Uterus (tissue), 4 donors: ENCODE results near the gene PIGH. TPM values are rescaled to one million over a fixed set of nuclear protein-coding genes. Genes with fewer than 3 reads are reported as not detected.

Source experiments
- DNase-seq, 2 donors: peaks; one replicate each; pipeline ENCODE4 v3.0.0-alpha.2; 2019 to 2020
- H3K27ac ChIP-seq, 2 donors: fragments of 200-600 bp; sonication (generic); 1 replicate in 1 of 2; 2 replicates in 1 of 2; pipeline ENCODE4 v1.5.1; 2016 to 2018
- H3K27me3 ChIP-seq, 2 donors: fragments of 200-600 bp; sonication (generic); one replicate each; pipeline ENCODE4 v1.5.1; 2018 to 2019; ENCODE audit warnings: control low read depth in 1 of 2
- H3K36me3 ChIP-seq, 2 donors: fragments of 200-600 bp; sonication (generic); one replicate each; pipeline ENCODE4 v1.5.1; 2019; ENCODE audit warnings: control low read depth in 1 of 2
- H3K4me1 ChIP-seq, 2 donors: fragments of 200-600 bp; sonication (generic); one replicate each; pipeline ENCODE4 v1.5.1; 2018 to 2019; ENCODE audit warnings: control low read depth in 1 of 2
- H3K4me3 ChIP-seq, 2 donors: fragments of 200-600 bp; sonication (generic); 1 replicate in 1 of 2; 2 replicates in 1 of 2; pipeline ENCODE4 v1.5.1; 2018 to 2019; ENCODE audit warnings: mild to moderate bottlenecking in 1 of 2
- H3K9me3 ChIP-seq, 2 donors: fragments of 200-600 bp; sonication (generic); one replicate each; pipeline ENCODE4 v1.5.1; 2019; ENCODE audit warnings: control low read depth in 1 of 2
- POLR2A ChIP-seq, 2 donors: fragments of 450-650 bp; IDR thresholded peaks; one replicate each; pipeline ENCODE4 v1.6.1; 2016; ENCODE audit warnings: antibody characterized with exemption in 2 of 2, mild to moderate bottlenecking in 1 of 2, moderate library complexity in 1 of 2
- intact Hi-C: fragments of 100-400 bp; cut with DNase I; formaldehyde crosslinking; loops from one replicate; pipeline ENCODE4 v1.15.1; 2023; ENCODE audit warnings: low total_unique reads
- total RNA-seq, 4 donors: library from RNA; depleted of rRNA in 3 of 4; stranded (reverse); fragments of >200 nt in 3 of 4; gene quantifications; one replicate each; pipeline versions ENCODE4 v1.1.0 to v1.2.4, GENCODE V29; 2014 to 2023
- TF ChIP-seq, protein P1 (sequence below), 4 experiments: fragments of 200-600 bp in 2 of 4; fragments of 450-650 bp in 2 of 4; sonication (generic) in 2 of 4; IDR thresholded peaks; one replicate each; pipeline ENCODE4 v1.5.1; 2016 to 2019; ENCODE audit warnings: antibody characterized with exemption in 4 of 4, mild to moderate bottlenecking in 2 of 4, moderate library complexity in 1 of 4
- donor health status: DM: yes; HTN: yes; CAD: no.

PIGH gene
- total RNA-seq, 4 donors from 2014 or later: 12.8 to 27.1 (median 14.0) TPM

DNA sequence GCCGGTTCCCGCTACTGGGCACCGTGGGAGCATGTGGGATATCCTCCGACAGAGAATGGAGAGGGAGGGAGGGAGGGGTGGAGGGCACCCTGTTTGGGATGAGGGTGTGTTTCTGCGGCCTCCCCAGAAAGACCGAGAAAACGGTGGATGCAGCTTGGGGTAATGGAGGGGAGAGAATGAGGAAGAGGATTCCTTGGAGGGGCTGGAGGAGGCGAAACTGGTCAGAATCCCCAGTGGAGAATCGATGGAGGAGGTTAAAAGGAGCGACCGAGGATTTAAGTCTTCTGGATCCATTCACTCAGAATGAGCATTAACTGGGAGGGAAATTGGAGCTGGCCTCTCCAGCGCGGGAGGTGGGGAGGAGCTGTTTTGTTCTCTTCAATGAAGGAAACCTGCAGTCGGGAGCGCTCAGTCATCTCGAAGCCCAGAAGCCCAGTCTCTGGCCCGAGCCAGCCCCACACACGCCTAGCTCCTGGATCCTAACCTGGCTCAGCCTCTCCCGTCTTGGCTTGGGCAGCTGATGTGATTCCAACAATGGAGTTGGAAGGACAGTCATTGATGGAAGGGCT lies 20.2 kb upstream of the PIGH start:
- peak overlapping the region; percentile 77 to 82 for H3K27ac ChIP-seq
- intact Hi-C loops: no loop called here
- H3K9me3 ChIP-seq: no peaks in the 10 kb centered on the region
- peak; percentile 19 to 38 for DNase-seq
- peak overlapping the region; percentile 62 to 70 for H3K4me3 ChIP-seq
- no peaks in the 10 kb centered on the region for H3K4me1 ChIP-seq
- no peaks in the 10 kb centered on the region for H3K27me3 ChIP-seq
- no peak for TF ChIP-seq POLR2A (IDR thresholded peaks at IDR 0.05)
- TF ChIP-seq, protein P1, sequence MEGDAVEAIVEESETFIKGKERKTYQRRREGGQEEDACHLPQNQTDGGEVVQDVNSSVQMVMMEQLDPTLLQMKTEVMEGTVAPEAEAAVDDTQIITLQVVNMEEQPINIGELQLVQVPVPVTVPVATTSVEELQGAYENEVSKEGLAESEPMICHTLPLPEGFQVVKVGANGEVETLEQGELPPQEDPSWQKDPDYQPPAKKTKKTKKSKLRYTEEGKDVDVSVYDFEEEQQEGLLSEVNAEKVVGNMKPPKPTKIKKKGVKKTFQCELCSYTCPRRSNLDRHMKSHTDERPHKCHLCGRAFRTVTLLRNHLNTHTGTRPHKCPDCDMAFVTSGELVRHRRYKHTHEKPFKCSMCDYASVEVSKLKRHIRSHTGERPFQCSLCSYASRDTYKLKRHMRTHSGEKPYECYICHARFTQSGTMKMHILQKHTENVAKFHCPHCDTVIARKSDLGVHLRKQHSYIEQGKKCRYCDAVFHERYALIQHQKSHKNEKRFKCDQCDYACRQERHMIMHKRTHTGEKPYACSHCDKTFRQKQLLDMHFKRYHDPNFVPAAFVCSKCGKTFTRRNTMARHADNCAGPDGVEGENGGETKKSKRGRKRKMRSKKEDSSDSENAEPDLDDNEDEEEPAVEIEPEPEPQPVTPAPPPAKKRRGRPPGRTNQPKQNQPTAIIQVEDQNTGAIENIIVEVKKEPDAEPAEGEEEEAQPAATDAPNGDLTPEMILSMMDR (IDR thresholded peaks at IDR 0.05): no peak
- H3K36me3 ChIP-seq: no peaks in the 10 kb centered on the region

DNA sequence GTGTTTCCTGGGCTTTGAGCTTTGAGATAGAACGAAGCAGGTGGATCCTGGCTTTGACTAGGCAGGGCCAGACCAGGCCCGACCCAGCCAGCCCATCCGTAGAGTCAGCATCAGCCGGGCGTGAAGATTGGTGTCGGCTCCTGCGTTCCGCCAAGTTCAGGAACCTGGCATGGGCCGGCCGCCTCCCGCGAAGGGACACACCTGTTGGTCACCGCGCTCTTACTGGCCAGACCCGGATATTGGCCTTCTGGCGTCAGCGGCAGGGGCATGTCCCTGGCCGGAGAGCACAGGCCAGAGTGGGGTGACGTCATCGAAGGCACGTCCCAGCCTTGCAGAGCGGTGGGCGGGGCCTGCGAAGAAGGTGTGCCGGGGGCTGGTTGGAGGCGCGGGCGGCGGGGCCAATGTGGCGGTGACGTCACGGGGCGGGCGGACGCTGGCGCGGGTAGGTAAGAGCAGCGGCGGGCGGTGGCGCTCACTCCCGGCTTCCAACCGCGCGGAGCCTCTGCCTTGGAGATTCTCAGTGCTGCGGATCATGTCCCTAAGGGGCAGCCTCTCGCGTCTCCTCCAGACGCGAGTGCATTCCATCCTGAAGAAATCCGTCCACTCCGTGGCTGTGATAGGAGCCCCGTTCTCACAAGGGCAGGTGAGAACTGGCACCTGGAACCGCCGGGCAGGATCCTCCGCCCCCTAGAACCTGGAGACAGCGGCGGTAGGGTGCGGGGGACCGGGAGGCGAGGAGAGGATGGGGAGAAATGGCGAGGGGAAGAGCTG lies 19.6 kb upstream of the PIGH start, which contains the start of gene ARG2:
ARG2 (plus strand) TSS at position 475 of the 771 bp plus-strand sequence; CDS start at position 533, 58 bp downstream.
- Histone ChIP-seq H3K4me1 (no peaks in the 10 kb centered on the region), H3K27ac (peak within 1 kb of the TSS; percentile 77 to 82), H3K36me3 (no peaks in the 10 kb centered on the region), H3K4me3 (peak within 1 kb of the TSS; percentile 62 to 70), H3K27me3 (no peaks in the 10 kb centered on the region), H3K9me3 (no peaks in the 10 kb centered on the region)
- peak; percentile 71 to 82 for TF ChIP-seq POLR2A (IDR thresholded peaks at IDR 0.05)
- TF ChIP-seq, protein P1 (IDR thresholded peaks at IDR 0.05): peak in 3 of 4 experiments; percentile 12 to 35 (median 18)
- intact Hi-C loops: no loop called here
- peak; percentile 95 to 98 for DNase-seq

DNA sequence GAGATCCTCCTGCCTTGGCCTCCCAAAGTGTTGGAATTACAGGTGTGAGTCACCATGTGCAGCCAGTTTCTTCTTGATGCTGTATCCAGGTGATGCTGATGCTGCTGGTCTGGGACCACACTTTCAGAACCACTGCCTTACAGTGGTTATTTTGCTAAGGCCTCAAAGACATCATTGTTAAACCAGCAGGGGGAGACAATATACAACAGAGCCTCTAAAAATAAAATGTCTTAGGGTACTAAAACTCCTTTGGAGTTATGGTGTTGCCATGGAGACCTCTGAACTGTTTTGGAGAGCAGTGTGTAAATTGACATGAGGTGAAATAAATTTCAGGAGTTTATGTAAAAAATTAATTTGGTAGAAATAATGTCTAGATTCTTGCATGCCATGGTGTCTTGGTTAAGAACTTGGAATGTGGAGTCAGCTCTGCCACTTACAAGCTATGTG lies 18.6 kb upstream of the PIGH start:
- no peaks in the 10 kb centered on the region for H3K27me3 ChIP-seq
- H3K9me3 ChIP-seq: no peaks in the 10 kb centered on the region
- H3K36me3 ChIP-seq: no peaks in the 10 kb centered on the region
- TF ChIP-seq, protein P1 (IDR thresholded peaks at IDR 0.05): peak; percentile 54 to 71 (median 65)
- TF ChIP-seq POLR2A (IDR thresholded peaks at IDR 0.05): no peak
- H3K4me3 ChIP-seq: no peak overlapping the region
- intact Hi-C loops: no loop called here
- peak overlapping the region; percentile 77 to 82 for H3K27ac ChIP-seq
- peak in 1 of 2 donors; percentile 17 for DNase-seq
- H3K4me1 ChIP-seq: no peaks in the 10 kb centered on the region

DNA sequence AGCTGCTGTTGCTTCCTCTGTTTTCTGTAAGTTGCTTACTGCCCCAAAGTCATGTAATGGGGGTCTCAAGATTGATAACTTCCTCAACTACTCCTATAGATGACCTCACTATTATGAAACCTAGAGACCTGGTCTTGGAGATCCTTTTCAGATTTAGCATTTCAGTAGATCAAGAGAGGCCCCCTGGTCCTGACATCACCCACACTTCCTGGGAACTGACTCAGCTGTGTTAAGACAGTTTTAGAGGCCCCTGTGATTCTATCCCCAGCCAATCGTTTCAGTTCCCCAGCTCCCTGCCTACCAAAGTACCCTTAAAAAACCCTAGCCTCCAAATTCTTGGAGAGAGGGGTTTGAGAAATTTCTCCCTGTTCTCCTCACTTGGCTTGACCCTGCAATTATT lies 10.4 kb upstream of the PIGH start:
- Histone ChIP-seq H3K9me3 (no peaks in the 10 kb centered on the region), H3K27me3 (no peaks in the 10 kb centered on the region), H3K4me3 (no peak overlapping the region), H3K4me1 (no peaks in the 10 kb centered on the region), H3K27ac (no peak overlapping the region), H3K36me3 (no peaks in the 10 kb centered on the region)
- no peak for TF ChIP-seq POLR2A (IDR thresholded peaks at IDR 0.05)
- TF ChIP-seq, protein P1 (IDR thresholded peaks at IDR 0.05): no peak
- intact Hi-C loops: no loop called here
- no peak for DNase-seq
